ENCODE results near the gene SH3BP4.

The SH3BP4 gene

GRCh38 chr2:234980451-234981187 lies 28.8 kb downstream of the SH3BP4 start:
- ATAC-seq: no peak
- Mint-ChIP-seq H3K36me3 (ENCODE audit: low read depth) (no peaks in the 10 kb centered on the region), H3K27me3 (peaks cover 4% of the 10 kb centered on the region), H3K4me1 (peaks cover 1% of the 10 kb centered on the region), H3K9me3 (no peaks in the 10 kb centered on the region), H3K27ac (no peak overlapping the region), H3K4me3 (no peak overlapping the region)
- DNase-seq: no peak

DNA sequence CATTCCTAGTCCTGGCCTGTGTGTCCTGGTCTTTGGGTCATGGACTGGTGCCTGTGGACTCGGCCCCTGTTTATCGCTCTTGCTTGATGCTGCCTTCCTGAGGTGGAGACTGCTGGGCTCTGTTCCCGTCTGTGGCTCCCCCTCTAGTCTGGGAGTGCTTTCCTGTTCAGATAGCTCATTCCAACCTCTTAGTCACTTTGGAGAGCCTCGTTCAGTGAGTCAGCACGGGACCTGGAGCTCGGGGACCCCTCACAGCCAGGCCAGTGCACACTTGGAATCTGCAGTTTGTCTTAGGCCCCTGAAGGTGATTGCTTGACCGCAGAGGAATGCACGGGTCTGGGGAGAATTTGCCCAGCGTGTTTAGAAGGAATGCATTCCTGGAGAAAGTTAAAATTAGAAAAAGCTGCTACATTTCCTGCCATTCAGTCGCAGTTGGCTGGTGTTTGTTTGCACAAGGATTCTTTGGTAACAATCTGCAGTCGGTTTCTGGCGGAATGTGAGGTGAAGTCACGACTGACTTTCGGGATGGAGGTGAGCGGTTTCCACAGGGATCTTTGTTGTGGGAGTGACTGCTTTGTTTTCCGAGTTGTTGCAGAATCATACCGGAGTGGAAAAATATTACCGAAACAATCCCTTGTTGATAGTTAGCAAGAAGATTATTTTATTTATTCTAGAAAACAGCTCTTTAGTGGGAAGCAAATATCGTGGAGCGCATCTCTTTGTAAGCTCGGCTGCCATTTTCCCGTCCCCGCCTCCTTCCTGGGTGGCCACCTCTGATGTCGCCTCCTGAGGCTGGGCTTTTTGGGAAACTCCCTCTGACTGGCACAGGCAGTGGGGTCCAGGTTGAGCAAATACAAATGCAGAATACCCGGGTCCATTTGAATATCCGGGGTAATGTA lies 29.6 kb downstream of the SH3BP4 start:
- Mint-ChIP-seq H3K36me3 (ENCODE audit: low read depth) (no peaks in the 10 kb centered on the region), H3K27me3 (peaks cover 4% of the 10 kb centered on the region), H3K27ac (no peak overlapping the region), H3K4me1 (peaks cover 1% of the 10 kb centered on the region), H3K9me3 (no peaks in the 10 kb centered on the region), H3K4me3 (no peak overlapping the region)
- ATAC-seq (no peak), DNase-seq (no peak)

GRCh38 chr2:234982096-234982834 lies 30.4 kb downstream of the SH3BP4 start:
- Mint-ChIP-seq H3K4me1 (peaks cover 1% of the 10 kb centered on the region), H3K27ac (no peak overlapping the region), H3K9me3 (no peaks in the 10 kb centered on the region), H3K27me3 (peaks cover 4% of the 10 kb centered on the region), H3K4me3 (no peak overlapping the region), H3K36me3 (ENCODE audit: low read depth) (no peaks in the 10 kb centered on the region)
- DNase-seq (no peak), ATAC-seq (no peak)

- Mint-ChIP-seq H3K4me1 (no peaks in the 10 kb centered on the region), H3K27ac (no peak overlapping the region), H3K9me3 (no peaks in the 10 kb centered on the region), H3K4me3 (no peak overlapping the region), H3K27me3 (peaks cover 1% of the 10 kb centered on the region), H3K36me3 (ENCODE audit: low read depth) (no peaks in the 10 kb centered on the region)
- ATAC-seq (no peak), DNase-seq (no peak)
Observed at GRCh38 chr2:234983011-234983726, 31.4 kb downstream of the SH3BP4 start.

DNA sequence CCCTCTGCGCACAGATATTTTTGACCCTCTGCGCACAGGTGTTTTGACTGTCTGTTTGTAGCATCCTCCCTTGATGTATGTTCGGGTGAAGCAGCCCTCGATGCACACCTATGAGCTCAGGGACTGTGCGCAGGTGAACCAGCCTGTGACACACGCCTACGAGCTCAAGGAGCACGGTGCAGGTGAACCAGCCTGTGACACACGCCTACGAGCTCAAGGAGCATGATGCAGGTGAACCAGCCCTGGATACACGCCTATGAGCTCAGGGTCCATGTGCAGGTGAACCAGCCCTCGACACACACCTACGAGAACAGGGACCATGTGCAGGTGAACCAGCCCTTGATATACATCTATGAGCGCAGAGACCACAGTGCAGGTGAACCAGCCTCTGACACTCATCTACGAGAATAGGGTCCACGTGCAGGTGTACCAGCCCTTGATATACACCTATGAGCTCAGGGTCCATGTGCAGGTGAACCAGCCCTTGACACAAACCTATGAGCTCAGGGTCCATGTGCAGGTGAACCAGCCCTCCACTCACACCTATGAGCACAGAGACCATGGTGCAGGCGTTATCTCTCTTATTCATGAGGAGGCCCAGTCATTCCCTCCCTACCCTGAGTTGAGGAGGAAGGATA lies 33.9 kb downstream of the SH3BP4 start:
- no peaks in the 10 kb centered on the region for H3K9me3 Mint-ChIP-seq
- H3K36me3 Mint-ChIP-seq (ENCODE audit: low read depth): no peaks in the 10 kb centered on the region
- no peaks in the 10 kb centered on the region for H3K27me3 Mint-ChIP-seq
- ATAC-seq (no peak), DNase-seq (no peak)
- H3K27ac Mint-ChIP-seq: no peak overlapping the region
- no peaks in the 10 kb centered on the region for H3K4me1 Mint-ChIP-seq
- H3K4me3 Mint-ChIP-seq: no peak overlapping the region

DNA sequence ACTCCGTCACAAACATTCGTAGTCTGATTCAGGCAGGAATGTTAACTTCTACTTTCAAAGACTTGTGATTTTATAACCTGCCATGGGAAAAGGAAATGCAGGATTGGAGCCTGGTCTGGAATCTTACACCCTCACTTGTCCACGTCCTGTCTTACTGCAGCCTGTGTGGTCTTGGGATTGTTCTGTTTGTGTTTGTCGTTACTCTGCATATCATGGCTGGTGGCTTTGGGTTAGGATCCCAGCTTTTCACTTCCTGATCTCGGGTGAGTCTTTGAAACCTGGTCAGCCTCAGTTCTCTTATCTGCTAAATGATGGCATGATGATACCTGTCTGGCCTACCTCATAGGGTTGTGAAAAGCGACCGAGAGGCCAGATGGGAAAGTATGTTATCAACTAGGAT lies 34.6 kb downstream of the SH3BP4 start:
- H3K36me3 Mint-ChIP-seq (ENCODE audit: low read depth): no peaks in the 10 kb centered on the region
- H3K27me3 Mint-ChIP-seq: no peaks in the 10 kb centered on the region
- H3K27ac Mint-ChIP-seq: no peak overlapping the region
- no peak overlapping the region for H3K4me3 Mint-ChIP-seq
- DNase-seq: no peak
- no peaks in the 10 kb centered on the region for H3K4me1 Mint-ChIP-seq
- ATAC-seq: no peak
- no peaks in the 10 kb centered on the region for H3K9me3 Mint-ChIP-seq

DNA sequence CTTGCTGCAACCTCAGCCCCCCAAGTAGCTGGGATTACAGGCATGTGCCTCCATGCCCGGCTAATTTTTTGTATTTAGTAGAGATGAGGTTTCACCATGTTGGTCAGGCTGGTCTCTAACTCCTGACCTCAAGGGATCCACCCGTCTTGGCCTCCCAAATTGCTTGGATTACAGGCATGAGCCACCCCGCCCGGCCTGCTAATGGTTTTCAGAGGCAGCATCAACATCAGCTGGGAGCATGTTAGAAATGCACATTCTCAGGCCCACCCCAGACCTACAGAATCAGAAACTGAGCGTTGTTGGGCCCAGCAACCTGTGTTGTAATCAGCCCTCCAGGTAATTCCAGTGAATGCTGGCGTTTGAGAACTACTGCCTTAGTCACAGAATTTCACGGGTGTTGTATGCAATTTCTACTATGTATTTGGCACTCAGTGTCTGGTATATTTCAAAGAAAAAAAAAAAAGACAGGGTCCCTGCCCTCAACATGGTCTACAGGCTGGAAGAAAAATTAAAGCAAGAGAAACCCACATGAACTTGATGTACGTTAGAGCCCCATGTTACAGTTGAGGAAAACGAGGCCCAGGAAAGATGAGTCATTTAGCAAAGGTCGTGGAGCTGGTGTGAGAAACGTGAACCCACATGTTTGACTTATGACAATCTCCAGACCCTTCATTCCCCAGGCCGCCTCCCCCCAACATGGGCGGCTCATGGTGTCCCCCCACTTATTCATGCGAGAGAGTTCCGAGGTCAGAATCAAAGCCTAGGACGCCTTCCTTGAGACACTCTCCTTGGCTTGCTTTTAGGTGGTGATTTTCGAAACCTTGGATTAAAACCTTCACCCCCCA lies 35.3 kb downstream of the SH3BP4 start:
- Mint-ChIP-seq H3K27ac (no peak overlapping the region), H3K36me3 (ENCODE audit: low read depth) (no peaks in the 10 kb centered on the region), H3K9me3 (no peaks in the 10 kb centered on the region), H3K4me1 (no peaks in the 10 kb centered on the region), H3K4me3 (no peak overlapping the region), H3K27me3 (no peaks in the 10 kb centered on the region)
- ATAC-seq: no peak
- no peak for DNase-seq

DNA sequence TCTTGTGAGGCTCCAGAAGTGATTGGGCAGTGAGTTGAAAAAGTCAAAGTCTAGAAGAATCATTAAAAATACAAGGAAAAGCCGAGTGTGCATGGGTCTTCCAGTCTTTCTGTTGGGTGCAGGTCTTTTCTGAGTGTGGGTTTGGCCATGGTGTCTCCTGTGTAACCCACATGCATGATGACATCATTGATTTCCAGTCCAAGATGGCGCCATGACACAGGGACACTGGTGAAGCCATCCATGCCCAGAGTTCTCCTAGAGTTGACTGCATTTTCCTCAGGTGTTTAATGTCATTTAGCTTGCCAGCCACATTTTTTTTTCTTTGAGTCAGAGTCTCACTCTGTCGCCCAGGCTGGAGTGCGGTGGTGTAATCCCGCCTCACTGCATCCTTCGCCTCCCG lies 35.9 kb downstream of the SH3BP4 start:
- no peak overlapping the region for H3K27ac Mint-ChIP-seq
- H3K4me3 Mint-ChIP-seq: no peak overlapping the region
- no peaks in the 10 kb centered on the region for H3K4me1 Mint-ChIP-seq
- ATAC-seq (no peak), DNase-seq (no peak)
- H3K36me3 Mint-ChIP-seq (ENCODE audit: low read depth): no peaks in the 10 kb centered on the region
- no peaks in the 10 kb centered on the region for H3K27me3 Mint-ChIP-seq
- H3K9me3 Mint-ChIP-seq: no peaks in the 10 kb centered on the region

GRCh38 chr2:234988491-234988890 lies 36.7 kb downstream of the SH3BP4 start:
- DNase-seq (no peak), ATAC-seq (no peak)
- Mint-ChIP-seq H3K27me3 (no peaks in the 10 kb centered on the region), H3K9me3 (no peaks in the 10 kb centered on the region), H3K27ac (no peak overlapping the region), H3K36me3 (ENCODE audit: low read depth) (no peaks in the 10 kb centered on the region), H3K4me1 (peaks cover 3% of the 10 kb centered on the region), H3K4me3 (no peak overlapping the region)

- Mint-ChIP-seq H3K36me3 (ENCODE audit: low read depth) (no peaks in the 10 kb centered on the region), H3K4me3 (no peak overlapping the region), H3K4me1 (peaks cover 5% of the 10 kb centered on the region), H3K9me3 (no peaks in the 10 kb centered on the region), H3K27ac (no peak overlapping the region), H3K27me3 (peaks cover 3% of the 10 kb centered on the region)
- no peak for DNase-seq
- no peak for ATAC-seq
Observed at GRCh38 chr2:234989183-234989701, 37.4 kb downstream of the SH3BP4 start.

DNA sequence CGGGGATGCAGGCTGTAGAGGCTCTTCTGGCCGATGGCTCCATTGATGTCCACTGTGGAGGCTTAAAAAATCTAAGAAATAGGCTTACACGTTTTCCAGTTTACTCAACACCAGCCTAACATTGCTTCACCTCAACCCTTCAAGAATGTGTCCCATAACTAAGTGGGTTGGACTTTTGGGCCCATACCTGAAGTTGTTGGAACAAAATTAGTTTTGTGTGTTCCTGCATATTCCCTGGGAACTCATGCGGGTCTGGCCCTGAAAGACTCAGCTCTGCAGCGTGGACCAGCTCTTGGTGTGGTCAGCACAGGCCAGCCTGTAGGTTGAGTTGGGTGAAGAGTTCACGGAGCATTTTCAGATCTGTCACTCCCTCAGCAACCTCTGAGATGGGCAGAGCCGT lies 38.5 kb downstream of the SH3BP4 start:
- Mint-ChIP-seq H3K4me3 (no peak overlapping the region), H3K4me1 (peaks cover 7% of the 10 kb centered on the region), H3K27me3 (peaks cover 3% of the 10 kb centered on the region), H3K9me3 (no peaks in the 10 kb centered on the region), H3K27ac (no peak overlapping the region), H3K36me3 (ENCODE audit: low read depth) (no peaks in the 10 kb centered on the region)
- ATAC-seq (no peak), DNase-seq (no peak)

DNA sequence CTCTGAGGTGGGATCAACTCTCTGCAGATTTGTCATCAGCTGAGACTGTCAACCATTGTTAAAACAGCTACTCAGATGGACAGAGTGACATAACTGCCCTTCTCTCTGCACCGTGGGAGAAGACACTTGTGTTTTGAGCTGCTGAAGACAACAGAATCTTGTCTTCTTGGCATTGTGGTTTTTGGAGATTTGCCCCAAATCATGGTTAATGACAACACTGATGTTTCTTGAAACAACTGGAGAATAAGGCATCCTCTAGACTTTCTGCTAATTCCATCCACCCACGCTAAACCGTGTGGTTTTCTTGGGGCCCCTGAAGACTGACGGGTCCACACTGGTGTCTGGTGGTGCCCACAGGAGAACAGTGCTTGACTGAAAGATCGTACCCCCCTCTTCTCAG lies 39.5 kb downstream of the SH3BP4 start:
- DNase-seq: no peak
- H3K36me3 Mint-ChIP-seq (ENCODE audit: low read depth): no peaks in the 10 kb centered on the region
- no peak overlapping the region for H3K4me3 Mint-ChIP-seq
- H3K27ac Mint-ChIP-seq: no peak overlapping the region
- peaks cover 3% of the 10 kb centered on the region for H3K27me3 Mint-ChIP-seq
- peaks cover 7% of the 10 kb centered on the region for H3K4me1 Mint-ChIP-seq
- no peak for ATAC-seq
- H3K9me3 Mint-ChIP-seq: no peaks in the 10 kb centered on the region

DNA sequence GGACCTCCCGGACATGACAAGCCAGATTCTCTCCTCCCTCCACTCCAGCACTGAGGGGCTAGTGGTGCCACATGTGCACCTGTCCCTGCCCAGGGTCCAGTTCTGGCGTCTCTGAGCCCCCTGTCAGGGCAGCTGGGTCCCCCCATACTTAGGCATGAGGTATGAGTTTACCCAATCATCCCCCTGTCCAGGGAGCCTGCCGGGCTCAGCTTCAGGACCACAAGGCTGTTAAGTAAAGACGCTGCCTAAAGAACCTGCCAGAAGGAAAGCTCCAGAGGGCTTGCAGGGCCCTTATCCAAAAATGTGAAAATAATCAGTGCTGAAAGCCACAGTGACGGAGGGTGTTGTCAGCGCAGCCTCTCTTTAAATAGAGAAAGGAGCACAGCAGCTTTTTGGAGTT lies 40.0 kb downstream of the SH3BP4 start:
- no peak overlapping the region for H3K4me3 Mint-ChIP-seq
- ATAC-seq: no peak
- DNase-seq: no peak
- no peaks in the 10 kb centered on the region for H3K9me3 Mint-ChIP-seq
- H3K27ac Mint-ChIP-seq: no peak overlapping the region
- no peaks in the 10 kb centered on the region for H3K36me3 Mint-ChIP-seq (ENCODE audit: low read depth)
- peaks cover 7% of the 10 kb centered on the region for H3K4me1 Mint-ChIP-seq
- H3K27me3 Mint-ChIP-seq: peaks cover 3% of the 10 kb centered on the region

Data from activated naive CD8-positive, alpha-beta T cell treated with anti-CD3 and anti-CD28 coated beads, Interleukin-2, amount 50 U/mL, for 24 hours (primary cell).